B cell (primary cell): ENCODE data around the gene MC2R. TPM values are rescaled to one million over a fixed set of nuclear protein-coding genes. Genes with fewer than 3 reads are reported as not detected.

ENCODE experiments used
- ATAC-seq: fragments of 200-7000 bp; cut with Tn5 transposase; one replicate; pipeline ENCODE4 v1.10.0; 2021; ENCODE audit warnings: low read depth, mild to moderate bottlenecking, moderate number of reproducible peaks, moderate library complexity
- CTCF ChIA-PET: fragments of 350-600 bp; sonication (Branson Sonifier 250); formaldehyde crosslinking; loops from one replicate; lab custom pipeline; 2021; ENCODE audit warnings: antibody characterized with exemption, inconsistent platforms; lab: Charles Lee
- POLR2A ChIA-PET: fragments of 350-600 bp; sonication (Branson Sonifier 250); formaldehyde crosslinking; loops from one replicate; lab custom pipeline; 2021; ENCODE audit warnings: antibody characterized with exemption; lab: Charles Lee
- DNase-seq: peaks from one replicate; pipeline ENCODE4 v3.0.0; 2013
- H2AFZ ChIP-seq: 2 replicates; pipeline ENCODE4 v1.6.1; 2012; ENCODE audit warnings: mild to moderate bottlenecking, low read depth, low read length; ENCODE audit not compliant: insufficient read depth, poor library complexity, severe bottlenecking
- H3K27ac ChIP-seq, 2 donors: 1 replicate in 1 of 2; 2 replicates in 1 of 2; pipeline ENCODE4 v1.5.1; 2012 to 2013; ENCODE audit warnings: low read length in 2 of 2, mild to moderate bottlenecking in 2 of 2, moderate library complexity in 1 of 2
- H3K27me3 ChIP-seq, 4 experiments: fragments of 200-600 bp in 1 of 4; sonication (generic) in 1 of 4; replicated peaks in 1 of 4; 1 replicate in 2 of 4; 2 replicates in 2 of 4; pipeline versions ENCODE4 v1.6.1 to v1.7.0; 2013 to 2016; ENCODE audit warnings: low read length in 3 of 4, mild to moderate bottlenecking in 2 of 4, mixed read lengths in 1 of 4, moderate library complexity in 1 of 4; ENCODE audit not compliant: insufficient read depth in 4 of 4, control insufficient read depth in 3 of 4; ENCODE audit errors: control extremely low read depth in 1 of 4
- H3K36me3 ChIP-seq, 2 experiments: replicated peaks in 1 of 2; 1 replicate in 1 of 2; 2 replicates in 1 of 2; pipeline versions ENCODE4 v1.6.1 to v1.7.1; 2013; ENCODE audit warnings: low read length in 1 of 2; ENCODE audit not compliant: insufficient read depth in 2 of 2, control insufficient read depth in 1 of 2; ENCODE audit errors: control extremely low read depth in 1 of 2, extremely low read depth in 1 of 2
- H3K4me1 ChIP-seq, 2 donors: fragments of 200-600 bp in 1 of 2; sonication (generic) in 1 of 2; 1 replicate in 1 of 2; 2 replicates in 1 of 2; pipeline versions ENCODE4 v1.5.1 to v1.6.1; 2013 to 2017; ENCODE audit warnings: low read length in 2 of 2; ENCODE audit not compliant: control insufficient read depth in 2 of 2, insufficient read depth in 2 of 2
- H3K4me2 ChIP-seq: replicated peaks from 2 replicates; pipeline ENCODE3; 2012; ENCODE audit warnings: mild to moderate bottlenecking, low read depth, low read length; ENCODE audit not compliant: poor library complexity, severe bottlenecking
- H3K4me3 ChIP-seq, 5 experiments: fragments of 200-600 bp in 1 of 5; sonication (generic) in 1 of 5; 1 replicate in 3 of 5; 2 replicates in 2 of 5; pipeline versions ENCODE4 v1.5.1 to v1.7.0; 2011 to 2016; ENCODE audit warnings: low read length in 4 of 5, mild to moderate bottlenecking in 4 of 5, low read depth in 2 of 5, control low read depth in 1 of 5, moderate library complexity in 1 of 5; ENCODE audit not compliant: insufficient read depth in 1 of 5; ENCODE audit errors: control extremely low read depth in 1 of 5, extremely low read depth in 1 of 5
- H3K79me2 ChIP-seq: fragments of 200-600 bp; sonication (generic); one replicate; pipeline ENCODE4 v1.6.0; 2016; ENCODE audit warnings: low read length; ENCODE audit not compliant: control insufficient read depth, insufficient read depth
- H3K9ac ChIP-seq: fragments of 200-600 bp; sonication (generic); 2 replicates; pipeline ENCODE4 v1.6.1; 2017; ENCODE audit warnings: mild to moderate bottlenecking, low read length, moderate library complexity
- H3K9me3 ChIP-seq, 3 donors: one replicate each; pipeline versions ENCODE4 v1.6.1 to v1.7.1; 2013; ENCODE audit warnings: low read length in 2 of 3; ENCODE audit not compliant: control insufficient read depth in 2 of 3, insufficient read depth in 1 of 3; ENCODE audit errors: control extremely low read depth in 1 of 3
- H4K20me1 ChIP-seq: 2 replicates; pipeline ENCODE4 v1.6.0; 2012; ENCODE audit warnings: mild to moderate bottlenecking, low read length; ENCODE audit not compliant: insufficient read depth, control insufficient read depth, poor library complexity, severe bottlenecking
- H3K27ac Mint-ChIP-seq: one replicate; pipeline ENCODE4 v1.8.0; 2021; ENCODE audit warnings: mixed read lengths
- H3K27me3 Mint-ChIP-seq: one replicate; pipeline ENCODE4 v1.8.0; 2021; ENCODE audit warnings: mixed read lengths
- H3K4me1 Mint-ChIP-seq: one replicate; pipeline ENCODE4 v1.8.0; 2021; ENCODE audit warnings: mixed read lengths
- H3K4me3 Mint-ChIP-seq: one replicate; pipeline ENCODE4 v1.8.0; 2021; ENCODE audit warnings: mixed read lengths
- H3K9me3 Mint-ChIP-seq: one replicate; pipeline ENCODE4 v1.8.0; 2022; ENCODE audit warnings: mixed read lengths; ENCODE audit not compliant: insufficient read depth
- CTCF ChIP-seq: fragments of 200-600 bp; IDR thresholded peaks from one replicate; pipeline ENCODE4 v1.8.0; 2022; ENCODE audit warnings: antibody characterized with exemption, mild to moderate bottlenecking
- EZH2 ChIP-seq: IDR thresholded peaks from 2 replicates; pipeline ENCODE4 v1.6.1; 2012; ENCODE audit warnings: borderline replicate concordance, low read depth, mild to moderate bottlenecking, moderate library complexity, low read length; ENCODE audit not compliant: insufficient read depth, poor library complexity, severe bottlenecking
- WGBS: methylation state at CpG from one replicate; pipeline ENCODE4 v1.1.5; 2013; ENCODE audit warnings: missing lambda C conversion rate; ENCODE audit not compliant: insufficient coverage; 5-methylcytosine and 5-hydroxymethylcytosine counted together
- intact Hi-C: fragments of 100-400 bp; cut with micrococcal nuclease; formaldehyde crosslinking; loops from one replicate; pipeline ENCODE4 v1.10.0; 2022
- polyA plus RNA-seq: library from polyadenylated mRNA; depleted of rRNA; stranded (reverse); fragments of >200 nt; gene quantifications from 2 replicates; pipeline ENCODE4 v1.2.3, GENCODE V29; 2012
- total RNA-seq, 2 donors: library from RNA; stranded (reverse); fragments of 120-200 nt in 1 of 2; gene quantifications; 1 replicate in 1 of 2; 2 replicates in 1 of 2; pipeline versions ENCODE4 v1.2.3 to v1.2.4, GENCODE V29; 2013 to 2022

Gene MC2R
- total and polyA plus RNA-seq, 2 donors (not counting 1 experiment from before 2014, with no cell fraction given) = not detected

- DNase-seq (no peak), ATAC-seq (no peak)
- Mint-ChIP-seq H3K4me1 (peaks cover 7% of the 10 kb centered on the region), H3K27ac (no peak overlapping the region), H3K27me3 (no peaks in the 10 kb centered on the region), H3K9me3 (no peaks in the 10 kb centered on the region), H3K4me3 (no peak overlapping the region)
- H3K79me2 ChIP-seq = no peaks in the 10 kb centered on the region
- CTCF ChIA-PET = no interaction called here
- no CpG with 5 or more reads among the region's 2 CpGs for WGBS
- H3K4me1 ChIP-seq = no peaks in the 10 kb centered on the region
- no peak overlapping the region for H2AFZ ChIP-seq
- H3K27ac ChIP-seq = no peak overlapping the region
- peaks cover 0 to 5% (median 0%) of the 10 kb centered on the region in 3 donors for H3K9me3 ChIP-seq
- TF ChIP-seq CTCF (no peak), EZH2 (no peak)
- intact Hi-C loops = no loop called here
- POLR2A ChIA-PET = no interaction called here
- H3K4me2 ChIP-seq = no peak overlapping the region
- no peak overlapping the region for H3K9ac ChIP-seq
- no peaks in the 10 kb centered on the region for H3K36me3 ChIP-seq
- H3K27me3 ChIP-seq = no peaks in the 10 kb centered on the region
- no peaks in the 10 kb centered on the region for H4K20me1 ChIP-seq
- no peak overlapping the region for H3K4me3 ChIP-seq
Measured at GRCh38 chr18:13943338-13943737, 28.0 kb upstream of the MC2R start.

- TF ChIP-seq EZH2 (no peak), CTCF (no peak)
- Histone ChIP-seq H3K36me3 (no peaks in the 10 kb centered on the region), H4K20me1 (no peaks in the 10 kb centered on the region), H3K4me2 (no peak overlapping the region), H3K27me3 (no peaks in the 10 kb centered on the region), H3K27ac (no peak overlapping the region), H2AFZ (no peak overlapping the region), H3K79me2 (no peaks in the 10 kb centered on the region), H3K4me1 (no peaks in the 10 kb centered on the region), H3K9ac (no peak overlapping the region), H3K4me3 (no peak overlapping the region), H3K9me3 (peaks cover 0 to 4% (median 0%) of the 10 kb centered on the region in 3 donors)
- no peak for DNase-seq
- Mint-ChIP-seq H3K4me3 (no peak overlapping the region), H3K27ac (no peak overlapping the region), H3K27me3 (no peaks in the 10 kb centered on the region), H3K9me3 (no peaks in the 10 kb centered on the region), H3K4me1 (peaks cover 7% of the 10 kb centered on the region)
- WGBS = 93% methylated on average over 8 of the region's 14 CpGs
- POLR2A ChIA-PET = no interaction called here
- intact Hi-C loops = no loop called here
- CTCF ChIA-PET = no interaction called here
- ATAC-seq = no peak
Measured at GRCh38 chr18:13940326-13940725, 25.0 kb upstream of the MC2R start.
